ENCODE results near the gene PSME3. TPM values are rescaled to one million over a fixed set of nuclear protein-coding genes. Genes with fewer than 3 reads are reported as not detected.

PSME3 gene
- total RNA-seq, 1 experiment from 2014 or later, result 163 TPM

DNA sequence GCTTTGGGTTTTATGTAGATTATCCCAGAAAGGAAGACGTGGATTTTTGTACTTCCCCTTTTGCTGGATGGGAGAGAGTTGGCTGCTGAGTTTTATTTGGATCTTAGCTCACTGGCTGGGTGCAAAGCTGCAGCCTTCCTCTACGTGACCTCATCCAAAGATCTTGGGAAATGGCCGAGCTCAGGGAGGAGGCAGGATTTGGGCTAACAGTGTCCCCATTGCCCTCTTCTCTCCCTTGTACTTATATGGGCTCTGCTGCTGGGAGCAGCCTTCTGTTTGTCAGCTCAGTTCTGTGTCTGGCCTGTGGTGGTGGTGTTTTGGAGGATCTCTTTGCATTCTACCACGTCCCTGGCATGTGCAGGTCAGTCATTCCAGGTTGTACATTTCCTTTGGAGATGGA is 19.8 kb downstream of the PSME3 start (continued):
- TF ChIP-seq EZH2phosphoT487 (IDR thresholded peaks at IDR 0.05; ENCODE audit: borderline replicate concordance) (no peak), SRF (IDR thresholded peaks at IDR 0.05; ENCODE audit: low read depth) (no peak), EGR1 (IDR thresholded peaks at IDR 0.05; ENCODE audit: low read depth) (no peak), POLR2A (IDR thresholded peaks at IDR 0.05; ENCODE audit: borderline replicate concordance, extremely low read depth, insufficient read depth, insufficient read length) (no peak), ZFX (IDR thresholded peaks at IDR 0.05) (no peak), EZH2 (IDR thresholded peaks at IDR 0.05) (no peak)
- TF ChIP-seq, protein P1, sequence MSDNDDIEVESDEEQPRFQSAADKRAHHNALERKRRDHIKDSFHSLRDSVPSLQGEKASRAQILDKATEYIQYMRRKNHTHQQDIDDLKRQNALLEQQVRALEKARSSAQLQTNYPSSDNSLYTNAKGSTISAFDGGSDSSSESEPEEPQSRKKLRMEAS (IDR thresholded peaks at IDR 0.05), result no peak

DNA sequence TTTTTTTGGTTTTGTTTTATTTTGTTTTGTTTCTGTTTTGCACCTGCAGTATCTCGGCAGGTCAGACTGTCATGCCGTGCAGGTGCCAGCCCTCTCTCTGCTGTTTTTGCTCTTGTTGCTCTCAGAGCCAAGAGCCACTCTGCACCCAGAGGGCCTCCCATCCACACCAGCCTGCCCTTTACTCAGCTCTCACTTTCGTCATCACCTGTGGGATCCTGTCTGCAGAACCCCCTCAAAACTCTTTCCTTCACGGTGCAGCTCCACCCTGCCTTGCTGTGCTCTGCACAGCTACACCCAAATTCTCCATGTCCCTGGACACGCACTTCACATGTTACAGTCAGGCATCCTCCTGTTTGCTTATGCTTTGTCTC is 20.4 kb downstream of the PSME3 start:
- no peaks in the 10 kb centered on the region for H4K20me1 ChIP-seq (ENCODE audit: insufficient read depth)
- H3K9ac ChIP-seq (ENCODE audit: low read length), result no peak overlapping the region
- no peaks in the 10 kb centered on the region for H3K4me1 ChIP-seq (ENCODE audit: control insufficient read depth in 1 of 2, insufficient read depth in 2 of 2, low read length in 2 of 2)
- no TSS peak for BruUV-seq (replicated peaks)
- no peaks in the 10 kb centered on the region for H3K9me2 ChIP-seq (ENCODE audit: insufficient read depth)
- no peak for DNase-seq (ENCODE audit: low read depth, low spot score)
- H3K36me3 ChIP-seq (ENCODE audit: control insufficient read depth in 1 of 2, insufficient read depth in 2 of 2, low read length in 2 of 2), result no peaks in the 10 kb centered on the region
- no peak for ATAC-seq
- H3K79me2 ChIP-seq (ENCODE audit: insufficient read depth, low read length), result no peaks in the 10 kb centered on the region
- H3K4me3 ChIP-seq (replicated peaks in 1 of 2; ENCODE audit: low read depth in 1 of 2, low read length in 2 of 2), result no peak overlapping the region
- H3K4me2 ChIP-seq (ENCODE audit: low read length), result no peak overlapping the region
- H3K9me3 ChIP-seq (ENCODE audit: control insufficient read depth in 1 of 2, insufficient read depth in 1 of 2, low read depth in 1 of 2, low read length in 2 of 2), result no peaks in the 10 kb centered on the region
- H2AFZ ChIP-seq (ENCODE audit: low read depth, low read length, poor library complexity, severe bottlenecking), result no peak overlapping the region
- ChIA-PET RAD21 (ENCODE audit: low non-redundant PET in 1 of 2, low total read pairs in 2 of 2, uncharacterized antibody in 2 of 2, unreplicated experiment in 2 of 2) (no interaction called here), CTCF (no interaction called here), POLR2A (no interaction called here)
- no peak overlapping the region for H3K27ac ChIP-seq (ENCODE audit: low read depth, low read length)
- intact Hi-C loops (cut with micrococcal nuclease), result no loop called here
- no peaks in the 10 kb centered on the region for H3K27me3 ChIP-seq (ENCODE audit: insufficient read depth, low read length)
- no peak for TF ChIP-seq RAD21 (IDR thresholded peaks at IDR 0.05; ENCODE audit: low read depth)
- no peak for TF ChIP-seq SIN3A (IDR thresholded peaks at IDR 0.05; ENCODE audit: low read depth)
- TF ChIP-seq CBX3 (IDR thresholded peaks at IDR 0.05; ENCODE audit: low read depth), result no peak
- no peak for TF ChIP-seq YY1 (IDR thresholded peaks at IDR 0.05; ENCODE audit: extremely low read depth, insufficient replicate concordance, low read depth, low read length)
- no peak for TF ChIP-seq FOSL1 (IDR thresholded peaks at IDR 0.05; ENCODE audit: low read depth)
- TF ChIP-seq, protein P2, sequence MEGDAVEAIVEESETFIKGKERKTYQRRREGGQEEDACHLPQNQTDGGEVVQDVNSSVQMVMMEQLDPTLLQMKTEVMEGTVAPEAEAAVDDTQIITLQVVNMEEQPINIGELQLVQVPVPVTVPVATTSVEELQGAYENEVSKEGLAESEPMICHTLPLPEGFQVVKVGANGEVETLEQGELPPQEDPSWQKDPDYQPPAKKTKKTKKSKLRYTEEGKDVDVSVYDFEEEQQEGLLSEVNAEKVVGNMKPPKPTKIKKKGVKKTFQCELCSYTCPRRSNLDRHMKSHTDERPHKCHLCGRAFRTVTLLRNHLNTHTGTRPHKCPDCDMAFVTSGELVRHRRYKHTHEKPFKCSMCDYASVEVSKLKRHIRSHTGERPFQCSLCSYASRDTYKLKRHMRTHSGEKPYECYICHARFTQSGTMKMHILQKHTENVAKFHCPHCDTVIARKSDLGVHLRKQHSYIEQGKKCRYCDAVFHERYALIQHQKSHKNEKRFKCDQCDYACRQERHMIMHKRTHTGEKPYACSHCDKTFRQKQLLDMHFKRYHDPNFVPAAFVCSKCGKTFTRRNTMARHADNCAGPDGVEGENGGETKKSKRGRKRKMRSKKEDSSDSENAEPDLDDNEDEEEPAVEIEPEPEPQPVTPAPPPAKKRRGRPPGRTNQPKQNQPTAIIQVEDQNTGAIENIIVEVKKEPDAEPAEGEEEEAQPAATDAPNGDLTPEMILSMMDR (IDR thresholded peaks at IDR 0.05 in 2 of 3, conservative IDR thresholded peaks at IDR 0.05 in 1 of 3; ENCODE audit: borderline replicate concordance in 1 of 3, insufficient read depth in 1 of 3, low read depth in 2 of 3, low read length in 2 of 3), result no peak
- no peak for TF ChIP-seq JUND (IDR thresholded peaks at IDR 0.05)
- no peak for TF ChIP-seq SRF (IDR thresholded peaks at IDR 0.05; ENCODE audit: low read depth)
- no peak for TF ChIP-seq EZH2 (IDR thresholded peaks at IDR 0.05)
- TF ChIP-seq, protein P3, sequence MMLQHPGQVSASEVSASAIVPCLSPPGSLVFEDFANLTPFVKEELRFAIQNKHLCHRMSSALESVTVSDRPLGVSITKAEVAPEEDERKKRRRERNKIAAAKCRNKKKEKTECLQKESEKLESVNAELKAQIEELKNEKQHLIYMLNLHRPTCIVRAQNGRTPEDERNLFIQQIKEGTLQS (IDR thresholded peaks at IDR 0.05), result no peak
- TF ChIP-seq, protein P4, sequence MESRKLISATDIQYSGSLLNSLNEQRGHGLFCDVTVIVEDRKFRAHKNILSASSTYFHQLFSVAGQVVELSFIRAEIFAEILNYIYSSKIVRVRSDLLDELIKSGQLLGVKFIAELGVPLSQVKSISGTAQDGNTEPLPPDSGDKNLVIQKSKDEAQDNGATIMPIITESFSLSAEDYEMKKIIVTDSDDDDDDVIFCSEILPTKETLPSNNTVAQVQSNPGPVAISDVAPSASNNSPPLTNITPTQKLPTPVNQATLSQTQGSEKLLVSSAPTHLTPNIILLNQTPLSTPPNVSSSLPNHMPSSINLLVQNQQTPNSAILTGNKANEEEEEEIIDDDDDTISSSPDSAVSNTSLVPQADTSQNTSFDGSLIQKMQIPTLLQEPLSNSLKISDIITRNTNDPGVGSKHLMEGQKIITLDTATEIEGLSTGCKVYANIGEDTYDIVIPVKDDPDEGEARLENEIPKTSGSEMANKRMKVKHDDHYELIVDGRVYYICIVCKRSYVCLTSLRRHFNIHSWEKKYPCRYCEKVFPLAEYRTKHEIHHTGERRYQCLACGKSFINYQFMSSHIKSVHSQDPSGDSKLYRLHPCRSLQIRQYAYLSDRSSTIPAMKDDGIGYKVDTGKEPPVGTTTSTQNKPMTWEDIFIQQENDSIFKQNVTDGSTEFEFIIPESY (IDR thresholded peaks at IDR 0.05; ENCODE audit: extremely low read depth, insufficient replicate concordance, low read length), result no peak
- no peak for TF ChIP-seq POLR2AphosphoS5 (IDR thresholded peaks at IDR 0.05; ENCODE audit: low read depth, low read length)
- TF ChIP-seq CEBPB (IDR thresholded peaks at IDR 0.05; ENCODE audit: low read depth), result no peak
- no peak for TF ChIP-seq TCF7L2 (IDR thresholded peaks at IDR 0.05; ENCODE audit: borderline replicate concordance, extremely low read depth, insufficient read depth, insufficient read length)
- TF ChIP-seq EGR1 (IDR thresholded peaks at IDR 0.05; ENCODE audit: low read depth), result no peak
- TF ChIP-seq, protein P1 (IDR thresholded peaks at IDR 0.05), result no peak
- no peak for TF ChIP-seq SP1 (IDR thresholded peaks at IDR 0.05; ENCODE audit: low read depth)
- no peak for TF ChIP-seq ZFX (IDR thresholded peaks at IDR 0.05)
- no peak for TF ChIP-seq ZNF274 (IDR thresholded peaks at IDR 0.05; ENCODE audit: low read depth, low read length)
